GM12878 (cell line): ENCODE measurements around the gene TOP2B. TPM values are rescaled to one million over a fixed set of nuclear protein-coding genes. Genes with fewer than 3 reads are reported as not detected.
A peak's percentile ranks its signal among the peaks of the same experiment; 100 is the strongest.

Source experiments
- ATAC-seq: fragments of 200-7000 bp; cut with Tn5 transposase; 3 replicates; pipeline ENCODE4 v1.9.1; 2020; ENCODE audit warnings: mild to moderate bottlenecking, moderate library complexity
- BruUV-seq: library from RNA; stranded (reverse); fragments of 400-500 nt; replicated peaks from 2 replicates; lab custom pipeline; 2021; lab: Mats Ljungman, UMichigan
- CTCF ChIA-PET: fragments of 300-600 bp; sonication (Branson Sonifier 250); formaldehyde crosslinking; extraction: SDS; loops from one replicate; lab custom pipeline; 2021; ENCODE audit warnings: inconsistent platforms; lab: Yijun Ruan, JAX
- POLR2A ChIA-PET: fragments of 350-600 bp; formaldehyde crosslinking; extraction: SDS; loops from one replicate; lab custom pipeline; 2021; ENCODE audit warnings: inconsistent platforms; lab: Charles Lee
- RAD21 ChIA-PET: fragments of 300-600 bp; sonication (Branson Sonifier 250); formaldehyde crosslinking; loops from one replicate; lab custom pipeline; 2023; ENCODE audit warnings: antibody characterized with exemption; ENCODE audit not compliant: unreplicated experiment; lab: Charles Lee
- SMC1A ChIA-PET: fragments of 300-600 bp; sonication (Branson Sonifier 250); formaldehyde crosslinking; loops from one replicate; lab custom pipeline; 2023; ENCODE audit not compliant: unreplicated experiment, uncharacterized antibody; lab: Charles Lee
- DNase-seq: peaks from one replicate; pipeline ENCODE4 v3.0.0-alpha.2; 2011; ENCODE audit warnings: low read depth, low spot score
- FAIRE-seq: peaks from 3 replicates; lab custom pipeline; 2011; peaks lifted over from hg19 to GRCh38; lab: Jason Lieb, UNC
- H2AFZ ChIP-seq: 2 replicates; pipeline ENCODE4 v1.6.0; 2011; ENCODE audit warnings: low read depth, low read length, control low read depth; ENCODE audit not compliant: control insufficient read depth
- H3K27ac ChIP-seq: 2 replicates; pipeline ENCODE4 v1.5.1; 2011; ENCODE audit warnings: control low read depth; ENCODE audit not compliant: control insufficient read depth, insufficient read depth
- H3K27me3 ChIP-seq, 2 experiments: replicated peaks in 1 of 2; 2 replicates each; pipeline versions ENCODE4 v1.6.0 to v1.6.1; 2011; ENCODE audit warnings: low read length in 1 of 2; ENCODE audit not compliant: control insufficient read depth in 2 of 2, insufficient read depth in 2 of 2
- H3K36me3 ChIP-seq, 2 experiments: 2 replicates each; pipeline ENCODE4 v1.5.1; 2011; ENCODE audit warnings: low read length in 1 of 2; ENCODE audit not compliant: control insufficient read depth in 2 of 2, insufficient read depth in 2 of 2
- H3K4me1 ChIP-seq: 2 replicates; pipeline ENCODE4 v1.6.1; 2011; ENCODE audit warnings: mild to moderate bottlenecking, low read length, moderate library complexity, mixed read lengths; ENCODE audit not compliant: control insufficient read depth, insufficient read depth
- H3K4me2 ChIP-seq: 2 replicates; pipeline ENCODE4 v1.6.0; 2011; ENCODE audit warnings: control low read depth; ENCODE audit not compliant: control insufficient read depth, insufficient read depth
- H3K4me3 ChIP-seq: fragments of 200-600 bp; sonication (generic); 2 replicates; pipeline ENCODE4 v1.5.1; 2016
- H3K79me2 ChIP-seq: 2 replicates; pipeline ENCODE4 v1.6.0; 2011; ENCODE audit warnings: low read length; ENCODE audit not compliant: control insufficient read depth, insufficient read depth
- H3K9ac ChIP-seq: 2 replicates; pipeline ENCODE4 v1.8.0; 2011; ENCODE audit warnings: low read length, control low read depth, mixed read lengths; ENCODE audit not compliant: control insufficient read depth, insufficient read depth
- H3K9me3 ChIP-seq: replicated peaks from 3 replicates; pipeline ENCODE4 v1.5.1; 2011; ENCODE audit warnings: mild to moderate bottlenecking, low read length; ENCODE audit not compliant: control insufficient read depth, insufficient read depth
- H4K20me1 ChIP-seq: 2 replicates; pipeline ENCODE4 v1.6.0; 2011; ENCODE audit not compliant: control insufficient read depth, insufficient read depth
- BMI1 ChIP-seq: fragments of 450-650 bp; IDR thresholded peaks from 2 replicates; pipeline ENCODE4 v1.6.1; 2016; ENCODE audit warnings: mild to moderate bottlenecking, moderate library complexity, borderline replicate concordance
- CBX5 ChIP-seq: sonication (generic); IDR thresholded peaks from 2 replicates; pipeline ENCODE4 v1.6.1; 2016; ENCODE audit warnings: low read depth, moderate library complexity, mild to moderate bottlenecking, inconsistent platforms
- E2F8 ChIP-seq: fragments of 450-650 bp; IDR thresholded peaks from 2 replicates; pipeline ENCODE4 v1.6.1; 2018; ENCODE audit warnings: mild to moderate bottlenecking, low read depth, moderate library complexity; ENCODE audit not compliant: partially characterized antibody
- KLF5 ChIP-seq: fragments of 450-650 bp; IDR thresholded peaks from 2 replicates; pipeline ENCODE4 v1.6.1; 2014; ENCODE audit warnings: mild to moderate bottlenecking; ENCODE audit not compliant: partially characterized antibody
- NR2C1 ChIP-seq: fragments of 450-650 bp; IDR thresholded peaks from 2 replicates; pipeline ENCODE4 v1.6.1; 2017; ENCODE audit warnings: antibody characterized with exemption, mild to moderate bottlenecking, moderate library complexity
- NR2F1 ChIP-seq: fragments of 450-650 bp; conservative IDR thresholded peaks from 2 replicates; pipeline ENCODE4 v1.6.1; 2017; ENCODE audit warnings: mild to moderate bottlenecking
- RELA ChIP-seq: fragments of 450-650 bp; IDR thresholded peaks from 2 replicates; pipeline ENCODE4 v1.8.0; 2014; ENCODE audit warnings: borderline replicate concordance; ENCODE audit not compliant: partially characterized antibody
- SKIL ChIP-seq: fragments of 450-650 bp; IDR thresholded peaks from 2 replicates; pipeline ENCODE4 v1.6.1; 2017; ENCODE audit warnings: mild to moderate bottlenecking, low read depth, inconsistent platforms; ENCODE audit not compliant: poor library complexity, severe bottlenecking
- SMAD5 ChIP-seq: IDR thresholded peaks from 2 replicates; pipeline ENCODE4 v1.6.1; 2016; ENCODE audit warnings: antibody characterized with exemption, low read depth
- SMARCA5 ChIP-seq: fragments of 450-650 bp; IDR thresholded peaks from 2 replicates; pipeline ENCODE4 v1.6.1; 2017; ENCODE audit warnings: mild to moderate bottlenecking
- TARDBP ChIP-seq: IDR thresholded peaks from 2 replicates; pipeline ENCODE4 v1.6.1; 2016; ENCODE audit warnings: borderline replicate concordance
- TCF3 ChIP-seq: IDR thresholded peaks from 2 replicates; pipeline ENCODE4 v1.6.1; 2012; ENCODE audit warnings: low read depth, mild to moderate bottlenecking, low read length, borderline replicate concordance; ENCODE audit not compliant: insufficient read depth
- ZBED1 ChIP-seq: IDR thresholded peaks from 2 replicates; pipeline ENCODE4 v1.6.1; 2016; ENCODE audit warnings: borderline replicate concordance
- WGBS: methylation state at CpG from one replicate; pipeline ENCODE4 v1.1.6; 2016; ENCODE audit warnings: low lambda C conversion rate; ENCODE audit not compliant: insufficient replicate concordance, insufficient coverage; ENCODE audit errors: missing lambda C conversion rate; 5-methylcytosine and 5-hydroxymethylcytosine counted together
- in situ Hi-C: fragments of 300-500 bp; cut with MboI; formaldehyde crosslinking; loops from 9 replicates; pipeline ENCODE4 v1.14.3; 2018; ENCODE audit warnings: mixed read lengths
- intact Hi-C: fragments of 100-400 bp; cut with micrococcal nuclease; formaldehyde crosslinking; loops from one replicate; pipeline ENCODE4 v1.14.2; 2022; ENCODE audit not compliant: unreplicated experiment
- polyA plus RNA-seq, 11 experiments: library from polyadenylated mRNA; depleted of rRNA in 4 of 11; unstranded in 6 of 11; stranded (reverse) in 5 of 11; fragments of >200 nt; fragmentation: Nextera tagmentation in 4 of 11; fragmentation: Illumina TruSeq in 1 of 11; extraction: Ambion mirVana in 4 of 11; extraction: Trizol in 1 of 11; gene quantifications; 1 replicate in 1 of 11; 2 replicates in 10 of 11; pipeline versions ENCODE4 v1.2.1 to v1.2.3, GENCODE V29; 2011 to 2016; ENCODE audit warnings: inconsistent platforms in 2 of 11, missing spikeins in 2 of 11, low read depth in 1 of 11
- total RNA-seq, 4 experiments: library from RNA; depleted of rRNA in 3 of 4; stranded (reverse); fragments of >200 nt in 3 of 4; fragmentation: Illumina TruSeq in 1 of 4; extraction: Trizol in 1 of 4; gene quantifications; 2 replicates each; pipeline versions ENCODE4 v1.2.1 to v1.2.3, GENCODE V29; 2013 to 2021

Gene TOP2B
- total and polyA plus RNA-seq, 10 of the 15 experiments (the other 5 are each of a cell fraction or from before 2014, with no cell fraction given) = 28.6 to 134 (median 83.4) TPM

GRCh38 chr3:25648107-25648535 lies 16.6 kb downstream of the TOP2B start (continued):
- TF ChIP-seq SKIL (peak; percentile 25), CBX5 (0 out of 2 replicates have a peak, but pooled peaks have one; percentile 53), NR2C1 (no peak)

GRCh38 chr3:25635038-25635437 lies 29.7 kb downstream of the TOP2B start:
- CTCF ChIA-PET = interaction anchor here (4.4 kb wide), 1 partner anchor 14 kb away, joined by 32 read pairs; no protein-coding TSS in a partner anchor
- intact Hi-C loops (no loop called here), in situ Hi-C loops (no loop called here)
- Histone ChIP-seq H3K27me3 (no peaks in the 10 kb centered on the region), H4K20me1 (no peaks in the 10 kb centered on the region), H3K4me1 (no peaks in the 10 kb centered on the region), H3K79me2 (no peaks in the 10 kb centered on the region), H3K27ac (no peak overlapping the region), H3K9ac (no peak overlapping the region), H3K36me3 (peaks cover 1 to 16% of the 10 kb centered on the region in 2 experiments), H3K4me3 (no peak overlapping the region), H2AFZ (no peak overlapping the region), H3K9me3 (no peaks in the 10 kb centered on the region), H3K4me2 (no peak overlapping the region)
- SMC1A ChIA-PET = interaction anchor here (0.6 to 2.3 kb wide), 3 partner anchors 13 to 1803 kb away, joined by 3 to 9 read pairs (median 4); no protein-coding TSS in a partner anchor
- DNase-seq (no peak), FAIRE-seq (no peak), ATAC-seq (no peak)
- POLR2A ChIA-PET = interaction anchor here (0.6 kb wide), 1 partner anchor 25 kb away, joined by 3 read pairs; no protein-coding TSS in a partner anchor
- no TSS peak for BruUV-seq
- 94% methylated on average over 3 of the region's 3 CpGs for WGBS
- TF ChIP-seq BMI1 = no peak
- TF ChIP-seq E2F8 = no peak
- TF ChIP-seq SMARCA5 = no peak
- no peak for TF ChIP-seq ZBED1
- TF ChIP-seq KLF5 = no peak
- TF ChIP-seq TCF3 = no peak
- TF ChIP-seq TARDBP = no peak
- no peak for TF ChIP-seq SMAD5
- TF ChIP-seq RELA = no peak
- no peak for TF ChIP-seq NR2F1
- RAD21 ChIA-PET = interaction anchor here (1.2 kb wide), 1 partner anchor 94 kb away, joined by 4 read pairs; no protein-coding TSS in a partner anchor
